CD8-positive, alpha-beta memory T cell (primary cell): Measurements from ENCODE around the gene CCR7. TPM values are rescaled to one million over a fixed set of nuclear protein-coding genes. Genes with fewer than 3 reads are reported as not detected.

Experiments
- CTCF ChIA-PET: fragments of 350-600 bp; sonication (Branson Sonifier 250); formaldehyde crosslinking; loops from one replicate; lab custom pipeline; 2021; ENCODE audit warnings: antibody characterized with exemption; lab: Charles Lee
- POLR2A ChIA-PET: fragments of 350-600 bp; sonication (Branson Sonifier 250); formaldehyde crosslinking; loops from one replicate; lab custom pipeline; 2021; ENCODE audit warnings: antibody characterized with exemption; lab: Charles Lee
- DNase-seq, 5 donors: peaks; one replicate each; pipeline versions ENCODE4 v3.0.0 to v3.0.0-alpha.2; 2020 to 2022; ENCODE audit warnings: mixed read lengths in 1 of 5
- H3K27ac ChIP-seq: one replicate; pipeline ENCODE4 v1.7.0; 2013; ENCODE audit warnings: low read depth, mild to moderate bottlenecking, low read length, moderate library complexity
- H3K27me3 ChIP-seq: 2 replicates; pipeline ENCODE4 v1.7.0; 2013; ENCODE audit warnings: low read length, mild to moderate bottlenecking; ENCODE audit not compliant: insufficient read depth, poor library complexity, severe bottlenecking
- H3K36me3 ChIP-seq: 2 replicates; pipeline ENCODE4 v1.7.0; 2013; ENCODE audit warnings: mild to moderate bottlenecking, low read length, moderate library complexity; ENCODE audit not compliant: insufficient read depth
- H3K4me1 ChIP-seq: 2 replicates; pipeline ENCODE4 v1.7.0; 2013; ENCODE audit warnings: mild to moderate bottlenecking, low read length, moderate library complexity; ENCODE audit not compliant: insufficient read depth
- H3K4me3 ChIP-seq: 2 replicates; pipeline ENCODE4 v1.7.0; 2013; ENCODE audit warnings: mild to moderate bottlenecking, low read length
- H3K9me3 ChIP-seq: 2 replicates; pipeline ENCODE4 v1.7.0; 2013; ENCODE audit warnings: mild to moderate bottlenecking, low read length
- H3K27ac Mint-ChIP-seq, 8 donors: one replicate each; pipeline ENCODE4 v1.8.0; 2020 to 2021; ENCODE audit warnings: mixed read lengths in 8 of 8, mild to moderate bottlenecking in 6 of 8, inconsistent platforms in 3 of 8, moderate library complexity in 3 of 8
- H3K27me3 Mint-ChIP-seq, 2 donors: one replicate each; pipeline ENCODE4 v1.8.0; 2020 to 2021; ENCODE audit warnings: mixed read lengths in 2 of 2, mild to moderate bottlenecking in 1 of 2, moderate library complexity in 1 of 2
- H3K36me3 Mint-ChIP-seq, 3 donors: one replicate each; pipeline ENCODE4 v1.8.0; 2020 to 2021; ENCODE audit warnings: mixed read lengths in 3 of 3, inconsistent platforms in 1 of 3, mild to moderate bottlenecking in 1 of 3
- H3K4me1 Mint-ChIP-seq, 3 donors: one replicate each; pipeline ENCODE4 v1.8.0; 2020 to 2021; ENCODE audit warnings: mixed read lengths in 3 of 3, inconsistent platforms in 1 of 3, mild to moderate bottlenecking in 1 of 3
- H3K4me3 Mint-ChIP-seq, 7 donors: one replicate each; pipeline ENCODE4 v1.8.0; 2020 to 2021; ENCODE audit warnings: mixed read lengths in 7 of 7, mild to moderate bottlenecking in 6 of 7, moderate library complexity in 4 of 7, inconsistent platforms in 2 of 7
- H3K9me3 Mint-ChIP-seq, 5 donors: one replicate each; pipeline ENCODE4 v1.8.0; 2020 to 2022; ENCODE audit warnings: mixed read lengths in 5 of 5, mild to moderate bottlenecking in 3 of 5, moderate library complexity in 2 of 5, inconsistent platforms in 1 of 5
- polyA plus RNA-seq: library from polyadenylated mRNA; unstranded; fragments of 300-500 nt; fragmentation: Illumina TruSeq; gene quantifications from one replicate; pipeline ENCODE4 v1.2.3, GENCODE V29; 2021
- total RNA-seq, 2 experiments: library from RNA; stranded (reverse); gene quantifications; one replicate each; pipeline ENCODE4 v1.2.3, GENCODE V29; 2021

The CCR7 gene
- total and polyA plus RNA-seq, 3 experiments from 2014 or later: 152 to 286 (median 154) TPM

- Mint-ChIP-seq H3K36me3 (peaks cover 0 to 6% (median 2%) of the 10 kb centered on the region in 3 donors), H3K4me1 (peaks cover 77 to 98% (median 95%) of the 10 kb centered on the region in 3 donors), H3K27me3 (peaks cover 0 to 4% of the 10 kb centered on the region in 2 donors), H3K9me3 (no peaks in the 10 kb centered on the region), H3K27ac (peak overlapping the region; percentile 56 to 100 (median 96)), H3K4me3 (peak overlapping the region in 1 of 7 donors; percentile 29)
- CTCF ChIA-PET: no interaction called here
- peaks cover 100% of the 10 kb centered on the region for H3K4me1 ChIP-seq
- H3K27ac ChIP-seq: no peak overlapping the region
- POLR2A ChIA-PET: no interaction called here
- H3K36me3 ChIP-seq: no peaks in the 10 kb centered on the region
- H3K4me3 ChIP-seq: no peak overlapping the region
- H3K9me3 ChIP-seq: no peaks in the 10 kb centered on the region
- DNase-seq: no peak
- H3K27me3 ChIP-seq: no peaks in the 10 kb centered on the region
Measured at GRCh38 chr17:40600486-40601046, 35.3 kb upstream of the CCR7 start.

DNA sequence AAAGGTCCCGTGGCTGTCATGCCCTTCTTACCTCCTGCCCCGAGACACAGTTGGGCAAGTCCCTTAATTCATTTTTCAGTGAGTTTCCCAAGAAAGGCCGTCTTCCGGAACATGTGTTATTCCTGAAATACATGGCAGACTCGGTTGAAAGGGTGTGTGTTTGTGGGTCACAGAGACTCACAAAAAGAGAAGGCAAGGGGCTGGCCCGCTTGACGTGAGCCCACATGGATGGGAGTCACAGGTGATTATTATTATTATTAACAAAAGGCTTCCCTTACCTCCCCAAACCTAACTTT is 34.1 kb upstream of the CCR7 start:
- H3K4me3 Mint-ChIP-seq: peak overlapping the region; percentile 53 to 86 (median 79)
- CTCF ChIA-PET: interaction anchor here (1.5 kb wide), 1 partner anchor 20 kb away, joined by 4 read pairs; no protein-coding TSS in a partner anchor
- H3K36me3 Mint-ChIP-seq: peaks cover 0 to 6% (median 2%) of the 10 kb centered on the region in 3 donors
- peak overlapping the region; percentile 96 to 100 (median 98) for H3K27ac Mint-ChIP-seq
- peak overlapping the region; percentile 47 for H3K4me3 ChIP-seq
- H3K9me3 ChIP-seq: no peaks in the 10 kb centered on the region
- DNase-seq: no peak
- peak overlapping the region; percentile 19 for H3K27ac ChIP-seq
- peaks cover 0 to 4% of the 10 kb centered on the region in 2 donors for H3K27me3 Mint-ChIP-seq
- no peaks in the 10 kb centered on the region for H3K27me3 ChIP-seq
- H3K4me1 Mint-ChIP-seq: peaks cover 67 to 91% (median 86%) of the 10 kb centered on the region in 3 donors
- no peaks in the 10 kb centered on the region for H3K9me3 Mint-ChIP-seq
- H3K36me3 ChIP-seq: no peaks in the 10 kb centered on the region
- H3K4me1 ChIP-seq: peaks cover 97% of the 10 kb centered on the region
- POLR2A ChIA-PET: interaction anchor here (1.0 kb wide), 1 partner anchor 17 kb away, joined by 3 read pairs; no protein-coding TSS in a partner anchor

DNA sequence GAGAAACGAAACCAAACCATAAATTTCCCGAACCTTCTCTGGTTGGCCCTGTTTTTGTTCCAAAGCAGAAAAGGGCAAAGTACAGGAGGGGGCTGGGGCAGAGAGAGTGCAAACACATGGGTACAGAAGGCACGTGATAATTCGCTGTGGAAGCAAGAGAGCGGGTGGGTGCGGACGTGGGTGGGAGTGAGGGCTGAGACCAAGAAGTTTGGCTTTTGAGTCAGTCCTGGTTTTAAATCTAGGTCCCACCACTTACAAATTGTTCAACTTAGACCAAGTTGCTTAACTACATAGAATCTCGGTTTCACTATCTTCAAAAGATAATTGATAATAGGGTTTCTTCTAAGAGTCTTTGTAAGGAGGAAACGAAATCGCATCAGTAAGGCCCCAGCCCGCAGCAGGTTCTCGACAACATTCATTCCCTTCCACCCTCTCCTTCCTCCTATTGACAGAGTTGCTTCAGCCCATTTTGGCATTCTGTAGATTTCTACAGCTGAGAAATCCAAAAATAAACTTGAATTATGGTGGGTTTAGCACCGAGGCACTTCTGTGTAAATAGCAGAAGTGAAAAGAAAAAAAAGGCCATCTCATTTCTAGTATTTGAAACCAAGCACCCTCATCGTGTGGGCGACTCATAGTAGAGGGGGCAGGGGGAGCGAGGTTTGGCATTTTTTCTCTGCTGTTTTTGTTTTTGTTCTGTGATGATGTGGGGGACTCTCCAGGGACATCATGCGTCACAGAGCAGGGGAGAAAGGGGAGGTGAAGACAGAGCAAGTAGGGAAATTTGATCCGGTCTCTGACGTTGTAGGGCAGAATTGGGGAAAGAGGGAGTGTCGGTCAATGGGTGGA is 33.6 kb upstream of the CCR7 start:
- H3K9me3 Mint-ChIP-seq: no peaks in the 10 kb centered on the region
- CTCF ChIA-PET: interaction anchor here (1.0 to 1.5 kb wide), 5 partner anchors 17 to 66 kb away, joined by 3 to 6 read pairs (median 4); partner anchors contain the start of gene CCR7
- H3K4me3 ChIP-seq: peak overlapping the region; percentile 47

GRCh38 chr17:40598301-40598618 is 33.0 kb upstream of the CCR7 start:
- H3K4me3 Mint-ChIP-seq: peak overlapping the region; percentile 53 to 86 (median 79)
- Histone ChIP-seq H3K4me3 (peak overlapping the region; percentile 47), H3K27ac (peak overlapping the region; percentile 19), H3K36me3 (no peaks in the 10 kb centered on the region), H3K4me1 (peaks cover 86% of the 10 kb centered on the region), H3K27me3 (no peaks in the 10 kb centered on the region), H3K9me3 (no peaks in the 10 kb centered on the region)
- peaks cover 59 to 80% (median 76%) of the 10 kb centered on the region in 3 donors for H3K4me1 Mint-ChIP-seq
- ChIA-PET CTCF (interaction anchor here (1.0 to 1.8 kb wide), 6 partner anchors 14 to 65 kb away, joined by 3 to 6 read pairs (median 4); partner anchors contain the start of gene CCR7), POLR2A (interaction anchor here (0.9 to 1.0 kb wide), 2 partner anchors 8 to 16 kb away, joined by 3 read pairs; no protein-coding TSS in a partner anchor)
- peaks cover 0 to 4% of the 10 kb centered on the region in 2 donors for H3K27me3 Mint-ChIP-seq
- no peak for DNase-seq
- no peaks in the 10 kb centered on the region for H3K9me3 Mint-ChIP-seq
- H3K36me3 Mint-ChIP-seq: peaks cover 0 to 6% (median 2%) of the 10 kb centered on the region in 3 donors
- peak overlapping the region; percentile 96 to 100 (median 98) for H3K27ac Mint-ChIP-seq

More for the DNA sequence above, 33.6 kb upstream of the CCR7 start:
- H3K4me3 Mint-ChIP-seq: peak overlapping the region; percentile 53 to 86 (median 79)
- peaks cover 0 to 6% (median 2%) of the 10 kb centered on the region in 3 donors for H3K36me3 Mint-ChIP-seq
- H3K27me3 ChIP-seq: no peaks in the 10 kb centered on the region
- H3K9me3 ChIP-seq: no peaks in the 10 kb centered on the region
- POLR2A ChIA-PET: interaction anchor here (0.9 to 1.0 kb wide), 2 partner anchors 9 to 16 kb away, joined by 3 read pairs; no protein-coding TSS in a partner anchor
- H3K27ac Mint-ChIP-seq: peak overlapping the region; percentile 96 to 100 (median 98)
- no peaks in the 10 kb centered on the region for H3K36me3 ChIP-seq
- peaks cover 91% of the 10 kb centered on the region for H3K4me1 ChIP-seq
- H3K4me1 Mint-ChIP-seq: peaks cover 62 to 86% (median 81%) of the 10 kb centered on the region in 3 donors
- H3K27me3 Mint-ChIP-seq: peaks cover 0 to 4% of the 10 kb centered on the region in 2 donors
- peak overlapping the region; percentile 19 for H3K27ac ChIP-seq
- peak; percentile 38 to 90 (median 74) for DNase-seq

GRCh38 chr17:40597556-40598300 is 32.5 kb upstream of the CCR7 start:
- H3K27me3 ChIP-seq: no peaks in the 10 kb centered on the region
- H3K27me3 Mint-ChIP-seq: no peaks in the 10 kb centered on the region
- ChIA-PET CTCF (interaction anchor here (1.0 to 1.8 kb wide), 6 partner anchors 15 to 64 kb away, joined by 3 to 6 read pairs (median 4); partner anchors contain the start of gene CCR7), POLR2A (interaction anchor here (0.9 to 1.0 kb wide), 2 partner anchors 8 to 15 kb away, joined by 3 to 4 read pairs; no protein-coding TSS in a partner anchor)
- H3K36me3 Mint-ChIP-seq: peaks cover 0 to 6% (median 2%) of the 10 kb centered on the region in 3 donors
- H3K36me3 ChIP-seq: no peaks in the 10 kb centered on the region
- DNase-seq: no peak
- H3K27ac Mint-ChIP-seq: peak overlapping the region; percentile 96 to 100 (median 98)
- peak overlapping the region; percentile 19 for H3K27ac ChIP-seq
- H3K4me3 Mint-ChIP-seq: peak overlapping the region in 6 of 7 donors; percentile 78 to 86 (median 79)
- peak overlapping the region; percentile 47 for H3K4me3 ChIP-seq
- no peaks in the 10 kb centered on the region for H3K9me3 Mint-ChIP-seq
- H3K4me1 Mint-ChIP-seq: peaks cover 54 to 75% (median 70%) of the 10 kb centered on the region in 3 donors
- H3K9me3 ChIP-seq: no peaks in the 10 kb centered on the region
- H3K4me1 ChIP-seq: peaks cover 83% of the 10 kb centered on the region

- peak in 1 of 5 donors; percentile 65 for DNase-seq
- Histone ChIP-seq H3K27ac (no peak overlapping the region), H3K27me3 (no peaks in the 10 kb centered on the region), H3K36me3 (no peaks in the 10 kb centered on the region), H3K4me1 (peaks cover 80% of the 10 kb centered on the region), H3K4me3 (peak overlapping the region; percentile 47), H3K9me3 (no peaks in the 10 kb centered on the region)
- Mint-ChIP-seq H3K4me3 (peak overlapping the region in 2 of 7 donors; percentile 9 to 79), H3K27me3 (no peaks in the 10 kb centered on the region), H3K4me1 (peaks cover 48 to 69% (median 65%) of the 10 kb centered on the region in 3 donors), H3K27ac (peak overlapping the region; percentile 82 to 100 (median 98)), H3K36me3 (peaks cover 0 to 6% (median 2%) of the 10 kb centered on the region in 3 donors), H3K9me3 (no peaks in the 10 kb centered on the region)
- ChIA-PET POLR2A (interaction anchor here (1.0 kb wide), 1 partner anchor 15 kb away, joined by 4 read pairs; no protein-coding TSS in a partner anchor), CTCF (interaction anchor here (1.3 to 1.8 kb wide), 3 partner anchors 15 to 37 kb away, joined by 5 to 6 read pairs (median 6); no protein-coding TSS in a partner anchor)
Measured at GRCh38 chr17:40597156-40597555, 31.9 kb upstream of the CCR7 start.
